GM12874 (cell line): ENCODE results near the gene HOXB6.

ENCODE experiments used
- TF ChIP-seq, protein P1 (sequence below): IDR thresholded peaks from 2 replicates; pipeline ENCODE4 v1.5.1; 2011; ENCODE audit warnings: low read depth, mild to moderate bottlenecking, control low read depth, low read length, moderate library complexity; ENCODE audit not compliant: insufficient read depth

The HOXB6 gene

GRCh38 chr17:48546137-48546923, 58.5 kb downstream of the HOXB6 start:
- TF ChIP-seq, protein P1, sequence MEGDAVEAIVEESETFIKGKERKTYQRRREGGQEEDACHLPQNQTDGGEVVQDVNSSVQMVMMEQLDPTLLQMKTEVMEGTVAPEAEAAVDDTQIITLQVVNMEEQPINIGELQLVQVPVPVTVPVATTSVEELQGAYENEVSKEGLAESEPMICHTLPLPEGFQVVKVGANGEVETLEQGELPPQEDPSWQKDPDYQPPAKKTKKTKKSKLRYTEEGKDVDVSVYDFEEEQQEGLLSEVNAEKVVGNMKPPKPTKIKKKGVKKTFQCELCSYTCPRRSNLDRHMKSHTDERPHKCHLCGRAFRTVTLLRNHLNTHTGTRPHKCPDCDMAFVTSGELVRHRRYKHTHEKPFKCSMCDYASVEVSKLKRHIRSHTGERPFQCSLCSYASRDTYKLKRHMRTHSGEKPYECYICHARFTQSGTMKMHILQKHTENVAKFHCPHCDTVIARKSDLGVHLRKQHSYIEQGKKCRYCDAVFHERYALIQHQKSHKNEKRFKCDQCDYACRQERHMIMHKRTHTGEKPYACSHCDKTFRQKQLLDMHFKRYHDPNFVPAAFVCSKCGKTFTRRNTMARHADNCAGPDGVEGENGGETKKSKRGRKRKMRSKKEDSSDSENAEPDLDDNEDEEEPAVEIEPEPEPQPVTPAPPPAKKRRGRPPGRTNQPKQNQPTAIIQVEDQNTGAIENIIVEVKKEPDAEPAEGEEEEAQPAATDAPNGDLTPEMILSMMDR: no peak
